Endothelial cell of umbilical vein (primary cell): ENCODE data around the gene TCF7L2. TPM values are rescaled to one million over a fixed set of nuclear protein-coding genes. Genes with fewer than 3 reads are reported as not detected.

Source experiments
- BruUV-seq: library from RNA; stranded (reverse); fragments of 400-500 nt; replicated peaks from 2 replicates; lab custom pipeline; 2021; lab: Mats Ljungman, UMichigan
- CTCF ChIA-PET: fragments of 300-600, 350-600 bp; sonication (Branson Sonifier 250); formaldehyde crosslinking; loops from one replicate; lab custom pipeline; 2021; ENCODE audit warnings: antibody characterized with exemption, inconsistent platforms; lab: Charles Lee
- POLR2A ChIA-PET: fragments of 300-600, 350-600 bp; sonication (Branson Sonifier 250); formaldehyde crosslinking; loops from one replicate; lab custom pipeline; 2021; ENCODE audit warnings: antibody characterized with exemption, inconsistent platforms; lab: Charles Lee
- DNase-seq: peaks from one replicate; pipeline ENCODE4 v3.0.0-alpha.2; 2011; ENCODE audit warnings: low read depth, low spot score
- FAIRE-seq: peaks from 2 replicates; lab custom pipeline; 2011; peaks lifted over from hg19 to GRCh38; lab: Jason Lieb, UNC
- H2AFZ ChIP-seq: 2 replicates; pipeline ENCODE4 v1.6.0; 2012; ENCODE audit warnings: low read depth, low read length, control low read depth, inconsistent platforms
- H3K27ac ChIP-seq: 2 replicates; pipeline ENCODE4 v1.5.1; 2011; ENCODE audit warnings: low read depth, mild to moderate bottlenecking, control low read depth, low read length, moderate library complexity; ENCODE audit not compliant: insufficient read depth
- H3K27me3 ChIP-seq, 2 experiments: 2 replicates each; pipeline versions ENCODE4 v1.6.0 to v1.6.1; 2011; ENCODE audit warnings: low read length in 2 of 2, mixed read lengths in 1 of 2; ENCODE audit not compliant: control insufficient read depth in 2 of 2, insufficient read depth in 2 of 2
- H3K36me3 ChIP-seq, 2 experiments: 2 replicates in 1 of 2; 3 replicates in 1 of 2; pipeline ENCODE4 v1.5.1; 2011; ENCODE audit warnings: low read length in 2 of 2, mild to moderate bottlenecking in 1 of 2, moderate library complexity in 1 of 2; ENCODE audit not compliant: control insufficient read depth in 2 of 2, insufficient read depth in 2 of 2; ENCODE audit errors: extremely low read depth in 1 of 2
- H3K4me1 ChIP-seq: 3 replicates; pipeline ENCODE4 v1.5.1; 2011; ENCODE audit warnings: mild to moderate bottlenecking, low read length; ENCODE audit not compliant: control insufficient read depth, insufficient read depth; ENCODE audit errors: extremely low read depth
- H3K4me2 ChIP-seq: 2 replicates; pipeline ENCODE4 v1.6.1; 2011; ENCODE audit warnings: low read length, control low read depth, mixed read lengths; ENCODE audit not compliant: insufficient read depth
- H3K4me3 ChIP-seq, 3 experiments: fragments of 200-600 bp in 1 of 3; sonication (generic), shearing (Covaris generic) in 1 of 3; replicated peaks in 1 of 3; 2 replicates each; pipeline ENCODE4 v1.5.1; 2011 to 2016; ENCODE audit warnings: control low read depth in 3 of 3, low read length in 3 of 3, mild to moderate bottlenecking in 2 of 3, inconsistent platforms in 1 of 3, low read depth in 1 of 3, moderate library complexity in 1 of 3; ENCODE audit not compliant: insufficient read depth in 1 of 3
- H3K79me2 ChIP-seq: 2 replicates; pipeline ENCODE4 v1.6.0; 2012; ENCODE audit warnings: low read length, inconsistent platforms; ENCODE audit not compliant: control insufficient read depth, insufficient read depth
- H3K9ac ChIP-seq: replicated peaks from 2 replicates; pipeline ENCODE3; 2011; ENCODE audit warnings: low read length, control low read depth; ENCODE audit not compliant: insufficient read depth; ENCODE audit errors: extremely low read depth
- H3K9me1 ChIP-seq: replicated peaks from 3 replicates; pipeline ENCODE4 v1.6.0; 2011; ENCODE audit warnings: mild to moderate bottlenecking, low read length; ENCODE audit not compliant: control insufficient read depth, insufficient read depth; ENCODE audit errors: extremely low read depth
- H3K9me3 ChIP-seq: replicated peaks from 2 replicates; pipeline ENCODE4 v1.5.1; 2012; ENCODE audit warnings: low read length, inconsistent platforms; ENCODE audit not compliant: control insufficient read depth, insufficient read depth
- H4K20me1 ChIP-seq: replicated peaks from 2 replicates; pipeline ENCODE3; 2011; ENCODE audit warnings: mild to moderate bottlenecking, low read length; ENCODE audit not compliant: control insufficient read depth, insufficient read depth; ENCODE audit errors: extremely low read depth
- EZH2 ChIP-seq: IDR thresholded peaks from 2 replicates; pipeline ENCODE4 v1.6.1; 2012; ENCODE audit warnings: borderline replicate concordance, low read depth, mild to moderate bottlenecking, moderate library complexity, low read length, inconsistent platforms; ENCODE audit not compliant: severe bottlenecking
- FOS ChIP-seq: IDR thresholded peaks from 2 replicates; pipeline ENCODE4 v1.6.1; 2011; ENCODE audit warnings: mild to moderate bottlenecking, low read length, moderate library complexity, borderline replicate concordance; ENCODE audit not compliant: insufficient read depth
- GATA2 ChIP-seq: IDR thresholded peaks from 2 replicates; pipeline ENCODE4 v1.7.0; 2011; ENCODE audit warnings: low read depth, mild to moderate bottlenecking, moderate library complexity, mixed read lengths, low read length; ENCODE audit not compliant: insufficient read length, insufficient read depth
- JUN ChIP-seq: IDR thresholded peaks from 2 replicates; pipeline ENCODE4 v1.6.1; 2011; ENCODE audit warnings: borderline replicate concordance, low read depth; ENCODE audit not compliant: insufficient read length, insufficient read depth
- MYC ChIP-seq: IDR thresholded peaks from one replicate; pipeline ENCODE4 v1.6.1; 2011; ENCODE audit warnings: mild to moderate bottlenecking, low read depth, low read length
- POLR2A ChIP-seq: IDR thresholded peaks from 2 replicates; pipeline ENCODE4 v1.6.1; 2012; ENCODE audit warnings: low read depth, mild to moderate bottlenecking, control low read depth, low read length
- POLR2AphosphoS5 ChIP-seq: IDR thresholded peaks from 2 replicates; pipeline ENCODE4 v1.6.1; 2012; ENCODE audit warnings: low read depth, mild to moderate bottlenecking, control low read depth, low read length, moderate library complexity; ENCODE audit not compliant: insufficient read depth
- dilution Hi-C: fragments of 300-500 bp; cut with MboI; formaldehyde crosslinking; loops from one replicate; pipeline ENCODE4 v1.15.0; 2019; ENCODE audit warnings: low sequenced_read_pairs; ENCODE audit not compliant: extremely low pct_ligation_motif_present
- intact Hi-C: fragments of 100-400 bp; cut with micrococcal nuclease; formaldehyde crosslinking; loops from one replicate; pipeline ENCODE4 v1.10.0; 2022
- polyA plus RNA-seq, 4 experiments: library from polyadenylated mRNA; depleted of rRNA in 3 of 4; stranded (reverse) in 3 of 4; unstranded in 1 of 4; fragments of >200 nt; gene quantifications; 2 replicates each; pipeline versions ENCODE4 v1.2.1 to v1.2.3, GENCODE V29; 2011 to 2012; ENCODE audit warnings: missing spikeins in 1 of 4
- total RNA-seq: library from RNA; stranded (reverse); gene quantifications from 2 replicates; pipeline ENCODE4 v1.2.3, GENCODE V29; 2021
- TF ChIP-seq, protein P1 (sequence below): IDR thresholded peaks from 2 replicates; pipeline ENCODE4 v1.6.1; 2011; ENCODE audit not compliant: insufficient read depth, insufficient read length
- TF ChIP-seq, protein P2 (sequence below), 2 donors: IDR thresholded peaks; 1 replicate in 1 of 2; 2 replicates in 1 of 2; pipeline ENCODE4 v1.5.1; 2011; ENCODE audit warnings: low read length in 2 of 2, mild to moderate bottlenecking in 2 of 2, moderate library complexity in 2 of 2, control low read depth in 1 of 2, inconsistent platforms in 1 of 2, low read depth in 1 of 2; ENCODE audit not compliant: insufficient read depth in 1 of 2; ENCODE audit errors: extremely low read depth in 1 of 2

Gene TCF7L2
- total and polyA plus RNA-seq, 2 donors (not counting 3 experiments of a cell fraction or from before 2014, with no cell fraction given) = 9.9 to 21.8 TPM

DNA sequence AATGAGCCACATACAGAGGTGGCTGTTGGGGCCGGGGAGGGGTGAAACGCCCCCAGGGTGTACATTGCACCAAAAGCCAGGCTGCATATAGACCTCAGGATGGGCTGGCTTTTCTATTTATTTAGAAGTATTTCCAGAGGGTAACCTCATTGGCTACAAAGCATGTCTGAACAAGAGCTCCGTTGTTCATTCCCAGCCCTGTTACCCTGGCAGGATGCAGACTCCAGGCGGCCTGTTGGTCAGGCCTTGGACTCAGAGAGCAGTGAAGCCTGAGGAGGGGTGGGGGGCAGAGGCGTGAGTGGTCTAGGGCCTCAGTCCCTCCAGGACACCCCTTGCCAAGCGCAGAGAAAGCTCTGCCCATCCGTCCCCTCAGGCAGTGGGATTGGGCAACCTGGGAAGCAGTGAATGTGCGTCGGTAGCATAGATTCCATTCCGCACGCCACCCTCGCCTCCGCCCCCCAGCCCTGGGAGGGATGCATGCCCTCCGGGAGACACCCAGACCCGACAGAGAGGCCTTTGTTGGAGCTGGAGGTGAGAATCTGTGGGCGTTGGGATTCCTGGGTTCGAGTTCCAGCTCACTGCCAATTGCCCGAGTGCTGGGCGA lies 41.9 kb downstream of the TCF7L2 start:
- intact Hi-C loops (no loop called here), dilution Hi-C loops (no loop called here)
- Histone ChIP-seq H4K20me1 (peaks cover 2% of the 10 kb centered on the region), H3K27ac (no peak overlapping the region), H3K4me1 (no peaks in the 10 kb centered on the region), H3K9me3 (no peaks in the 10 kb centered on the region), H2AFZ (no peak overlapping the region), H3K36me3 (no peaks in the 10 kb centered on the region), H3K9ac (no peak overlapping the region), H3K9me1 (no peaks in the 10 kb centered on the region), H3K4me2 (no peak overlapping the region), H3K27me3 (no peaks in the 10 kb centered on the region), H3K79me2 (peaks cover 4% of the 10 kb centered on the region), H3K4me3 (no peak overlapping the region)
- TF ChIP-seq POLR2A = no peak
- TF ChIP-seq, protein P1, sequence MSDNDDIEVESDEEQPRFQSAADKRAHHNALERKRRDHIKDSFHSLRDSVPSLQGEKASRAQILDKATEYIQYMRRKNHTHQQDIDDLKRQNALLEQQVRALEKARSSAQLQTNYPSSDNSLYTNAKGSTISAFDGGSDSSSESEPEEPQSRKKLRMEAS = no peak
- TF ChIP-seq FOS = no peak
- no peak for TF ChIP-seq GATA2
- no peak for TF ChIP-seq EZH2
- TF ChIP-seq POLR2AphosphoS5 = no peak
- no peak for TF ChIP-seq MYC
- no peak for DNase-seq
- ChIA-PET POLR2A (no interaction called here), CTCF (no interaction called here)
- no TSS peak for BruUV-seq
- no peak for FAIRE-seq

DNA sequence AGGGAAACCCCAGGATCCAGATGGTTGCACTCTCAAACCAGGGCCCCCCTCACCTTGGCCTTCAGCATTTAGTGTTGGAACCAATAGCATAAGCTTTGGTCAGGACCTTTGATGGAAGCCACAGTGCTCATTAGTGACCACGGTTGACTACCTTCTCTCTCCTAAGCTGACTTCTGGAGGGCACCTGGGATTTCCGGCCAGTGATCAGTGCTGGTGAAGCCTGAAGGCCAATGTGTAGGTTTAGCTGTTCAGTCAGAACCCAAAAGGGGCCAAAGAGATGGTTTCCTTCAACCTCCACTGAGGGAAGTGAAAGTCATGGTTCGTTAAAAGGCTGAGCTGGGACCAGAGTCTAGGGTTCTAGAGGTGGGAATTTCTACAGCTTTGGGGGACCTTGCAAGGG lies 46.4 kb downstream of the TCF7L2 start:
- H3K4me3 ChIP-seq = no peak overlapping the region
- no peaks in the 10 kb centered on the region for H3K9me3 ChIP-seq
- no peak overlapping the region for H3K27ac ChIP-seq
- no peaks in the 10 kb centered on the region for H3K4me1 ChIP-seq
- ChIA-PET CTCF (interaction anchor here (0.9 kb wide), 1 partner anchor 30 kb away, joined by 5 read pairs; no protein-coding TSS in a partner anchor), POLR2A (no interaction called here)
- no peak overlapping the region for H3K4me2 ChIP-seq
- intact Hi-C loops = no loop called here
- TF ChIP-seq, protein P2, sequence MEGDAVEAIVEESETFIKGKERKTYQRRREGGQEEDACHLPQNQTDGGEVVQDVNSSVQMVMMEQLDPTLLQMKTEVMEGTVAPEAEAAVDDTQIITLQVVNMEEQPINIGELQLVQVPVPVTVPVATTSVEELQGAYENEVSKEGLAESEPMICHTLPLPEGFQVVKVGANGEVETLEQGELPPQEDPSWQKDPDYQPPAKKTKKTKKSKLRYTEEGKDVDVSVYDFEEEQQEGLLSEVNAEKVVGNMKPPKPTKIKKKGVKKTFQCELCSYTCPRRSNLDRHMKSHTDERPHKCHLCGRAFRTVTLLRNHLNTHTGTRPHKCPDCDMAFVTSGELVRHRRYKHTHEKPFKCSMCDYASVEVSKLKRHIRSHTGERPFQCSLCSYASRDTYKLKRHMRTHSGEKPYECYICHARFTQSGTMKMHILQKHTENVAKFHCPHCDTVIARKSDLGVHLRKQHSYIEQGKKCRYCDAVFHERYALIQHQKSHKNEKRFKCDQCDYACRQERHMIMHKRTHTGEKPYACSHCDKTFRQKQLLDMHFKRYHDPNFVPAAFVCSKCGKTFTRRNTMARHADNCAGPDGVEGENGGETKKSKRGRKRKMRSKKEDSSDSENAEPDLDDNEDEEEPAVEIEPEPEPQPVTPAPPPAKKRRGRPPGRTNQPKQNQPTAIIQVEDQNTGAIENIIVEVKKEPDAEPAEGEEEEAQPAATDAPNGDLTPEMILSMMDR (IDR thresholded peaks at IDR 0.05; ENCODE audit: extremely low read depth in 1 of 2, insufficient read depth in 1 of 2, low read depth in 1 of 2, low read length in 2 of 2) = no peak
- no peak for TF ChIP-seq JUN
- TF ChIP-seq MYC = no peak
- TF ChIP-seq EZH2 = no peak
- TF ChIP-seq FOS = no peak
- no peak for TF ChIP-seq GATA2
- TF ChIP-seq, protein P1 = no peak
- no peak for TF ChIP-seq POLR2AphosphoS5
- no peak for TF ChIP-seq POLR2A
- DNase-seq (no peak), FAIRE-seq (no peak)
- H3K9ac ChIP-seq = no peak overlapping the region
- H3K9me1 ChIP-seq = no peaks in the 10 kb centered on the region
- peaks cover 3% of the 10 kb centered on the region for H3K79me2 ChIP-seq
- peaks cover 0 to 2% of the 10 kb centered on the region in 2 experiments for H3K36me3 ChIP-seq
- no TSS peak for BruUV-seq
- dilution Hi-C loops = no loop called here
- no peaks in the 10 kb centered on the region for H3K27me3 ChIP-seq
- no peak overlapping the region for H2AFZ ChIP-seq
- H4K20me1 ChIP-seq = peaks cover 2% of the 10 kb centered on the region
